MCF 10A (cell line): ENCODE measurements around the gene EXOC7. TPM values are rescaled to one million over a fixed set of nuclear protein-coding genes. Genes with fewer than 3 reads are reported as not detected.

ENCODE experiments used
- BruUV-seq: library from RNA; stranded (reverse); fragments of 400-500 nt; replicated peaks from 2 replicates; lab custom pipeline; 2021; lab: Mats Ljungman, UMichigan
- CTCF ChIA-PET: fragments of 300-600 bp; sonication (Branson Sonifier 250); formaldehyde crosslinking; extraction: SDS; loops from one replicate; lab custom pipeline; 2021; ENCODE audit warnings: antibody characterized with exemption, inconsistent platforms; lab: Yijun Ruan, JAX
- POLR2A ChIA-PET: fragments of 300-600, 350-650 bp; sonication (Branson Sonifier 250); formaldehyde crosslinking; extraction: SDS; loops from one replicate; lab custom pipeline; 2020; ENCODE audit warnings: antibody characterized with exemption, inconsistent platforms; lab: Yijun Ruan, JAX
- DNase-seq: peaks from one replicate; pipeline ENCODE4 v3.0.0-alpha.2; 2018; ENCODE audit not compliant: unreplicated experiment
- H3K27ac Mint-ChIP-seq: one replicate; pipeline ENCODE4 v1.8.0; 2022; ENCODE audit warnings: mild to moderate bottlenecking, low read depth, mixed read lengths; ENCODE audit not compliant: unreplicated experiment
- H3K27me3 Mint-ChIP-seq: one replicate; pipeline ENCODE4 v1.8.0; 2022; ENCODE audit warnings: mixed read lengths; ENCODE audit not compliant: insufficient read depth, unreplicated experiment
- H3K36me3 Mint-ChIP-seq: one replicate; pipeline ENCODE4 v1.8.0; 2022; ENCODE audit warnings: mild to moderate bottlenecking, moderate library complexity, mixed read lengths; ENCODE audit not compliant: insufficient read depth, unreplicated experiment
- H3K4me1 Mint-ChIP-seq: one replicate; pipeline ENCODE4 v1.8.0; 2022; ENCODE audit warnings: mixed read lengths; ENCODE audit not compliant: insufficient read depth, unreplicated experiment
- H3K4me3 Mint-ChIP-seq: one replicate; pipeline ENCODE4 v1.8.0; 2022; ENCODE audit warnings: mild to moderate bottlenecking, moderate library complexity, mixed read lengths; ENCODE audit not compliant: unreplicated experiment
- H3K9me3 Mint-ChIP-seq: one replicate; pipeline ENCODE4 v1.8.0; 2022; ENCODE audit warnings: mixed read lengths; ENCODE audit not compliant: unreplicated experiment
- intact Hi-C: fragments of 100-400 bp; cut with micrococcal nuclease; formaldehyde crosslinking; loops from 2 replicates; pipeline ENCODE4 v1.14.1; 2022
- total RNA-seq: library from RNA; stranded (reverse); gene quantifications from 2 replicates; pipeline ENCODE4 v1.2.3, GENCODE V29; 2022
- TF ChIP-seq, protein P1 (sequence below): fragments of 200-600 bp; IDR thresholded peaks from one replicate; pipeline ENCODE4 v1.8.0; 2022; ENCODE audit warnings: antibody characterized with exemption, mild to moderate bottlenecking; ENCODE audit not compliant: unreplicated experiment

EXOC7 gene
- total RNA-seq, 1 experiment from 2014 or later: 80.8 TPM

DNA sequence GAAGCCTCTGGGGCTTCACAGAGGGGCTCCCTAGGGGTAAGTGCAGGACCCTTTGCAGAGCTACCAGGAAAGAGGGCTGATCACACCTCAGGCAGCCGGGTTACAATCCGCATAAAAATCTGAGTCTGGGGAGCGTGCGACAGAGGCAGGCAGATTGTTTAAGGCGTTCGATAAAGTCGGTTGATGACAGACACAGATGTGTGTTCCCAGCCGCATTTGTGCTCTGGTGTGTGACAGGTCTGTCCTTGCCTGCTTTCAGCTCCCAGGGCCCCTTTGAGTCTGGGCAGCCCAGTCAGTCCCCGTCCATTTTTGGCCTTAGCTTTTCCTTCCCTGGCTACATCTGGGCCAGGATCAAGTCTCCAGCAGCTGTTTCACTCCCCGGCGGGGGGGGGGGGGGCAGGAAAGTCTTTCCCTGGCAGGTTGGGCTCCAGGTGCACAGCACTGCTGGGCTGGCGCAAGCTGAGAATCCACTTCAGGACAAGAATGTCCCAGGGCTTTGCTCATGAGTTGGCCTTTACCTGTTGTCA, 25.9 kb downstream of the EXOC7 start:
- ChIA-PET POLR2A (interaction anchor here (0.7 to 3.5 kb wide), 3 partner anchors 18 to 27 kb away, joined by 3 to 12 read pairs (median 3); no protein-coding TSS in a partner anchor), CTCF (no interaction called here)
- intact Hi-C loops: no loop called here
- no peak overlapping the region for H3K27ac Mint-ChIP-seq
- H3K36me3 Mint-ChIP-seq: peaks cover 6% of the 10 kb centered on the region
- no peak overlapping the region for H3K4me3 Mint-ChIP-seq
- peaks cover 54% of the 10 kb centered on the region for H3K27me3 Mint-ChIP-seq
- TF ChIP-seq, protein P1, sequence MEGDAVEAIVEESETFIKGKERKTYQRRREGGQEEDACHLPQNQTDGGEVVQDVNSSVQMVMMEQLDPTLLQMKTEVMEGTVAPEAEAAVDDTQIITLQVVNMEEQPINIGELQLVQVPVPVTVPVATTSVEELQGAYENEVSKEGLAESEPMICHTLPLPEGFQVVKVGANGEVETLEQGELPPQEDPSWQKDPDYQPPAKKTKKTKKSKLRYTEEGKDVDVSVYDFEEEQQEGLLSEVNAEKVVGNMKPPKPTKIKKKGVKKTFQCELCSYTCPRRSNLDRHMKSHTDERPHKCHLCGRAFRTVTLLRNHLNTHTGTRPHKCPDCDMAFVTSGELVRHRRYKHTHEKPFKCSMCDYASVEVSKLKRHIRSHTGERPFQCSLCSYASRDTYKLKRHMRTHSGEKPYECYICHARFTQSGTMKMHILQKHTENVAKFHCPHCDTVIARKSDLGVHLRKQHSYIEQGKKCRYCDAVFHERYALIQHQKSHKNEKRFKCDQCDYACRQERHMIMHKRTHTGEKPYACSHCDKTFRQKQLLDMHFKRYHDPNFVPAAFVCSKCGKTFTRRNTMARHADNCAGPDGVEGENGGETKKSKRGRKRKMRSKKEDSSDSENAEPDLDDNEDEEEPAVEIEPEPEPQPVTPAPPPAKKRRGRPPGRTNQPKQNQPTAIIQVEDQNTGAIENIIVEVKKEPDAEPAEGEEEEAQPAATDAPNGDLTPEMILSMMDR: no peak
- DNase-seq: no peak
- H3K4me1 Mint-ChIP-seq: peaks cover 4% of the 10 kb centered on the region
- BruUV-seq: no TSS peak
- H3K9me3 Mint-ChIP-seq: no peaks in the 10 kb centered on the region

DNA sequence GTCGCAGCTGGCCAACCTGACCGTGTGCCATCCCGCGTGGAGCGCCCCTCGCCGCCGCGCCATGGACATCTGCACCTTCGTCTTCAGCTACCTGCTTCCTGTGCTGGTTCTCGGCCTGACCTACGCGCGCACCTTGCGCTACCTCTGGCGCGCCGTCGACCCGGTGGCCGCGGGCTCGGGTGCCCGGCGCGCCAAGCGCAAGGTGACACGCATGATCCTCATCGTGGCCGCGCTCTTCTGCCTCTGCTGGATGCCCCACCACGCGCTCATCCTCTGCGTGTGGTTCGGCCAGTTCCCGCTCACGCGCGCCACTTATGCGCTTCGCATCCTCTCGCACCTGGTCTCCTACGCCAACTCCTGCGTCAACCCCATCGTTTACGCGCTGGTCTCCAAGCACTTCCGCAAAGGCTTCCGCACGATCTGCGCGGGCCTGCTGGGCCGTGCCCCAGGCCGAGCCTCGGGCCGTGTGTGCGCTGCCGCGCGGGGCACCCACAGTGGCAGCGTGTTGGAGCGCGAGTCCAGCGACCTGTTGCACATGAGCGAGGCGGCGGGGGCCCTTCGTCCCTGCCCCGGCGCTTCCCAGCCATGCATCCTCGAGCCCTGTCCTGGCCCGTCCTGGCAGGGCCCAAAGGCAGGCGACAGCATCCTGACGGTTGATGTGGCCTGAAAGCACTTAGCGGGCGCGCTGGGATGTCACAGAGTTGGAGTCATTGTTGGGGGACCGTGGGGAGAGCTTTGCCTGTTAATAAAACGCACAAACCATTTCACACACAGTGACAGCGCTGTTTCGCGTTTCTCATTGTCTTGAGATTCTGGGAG, 26.6 kb downstream of the EXOC7 start:
- H3K4me1 Mint-ChIP-seq: peaks cover 4% of the 10 kb centered on the region
- no TSS peak for BruUV-seq
- peaks cover 54% of the 10 kb centered on the region for H3K27me3 Mint-ChIP-seq
- POLR2A ChIA-PET: interaction anchor here (1.1 to 3.5 kb wide), 2 partner anchors 19 to 26 kb away, joined by 3 to 12 read pairs; no protein-coding TSS in a partner anchor
- no peak for DNase-seq
- H3K27ac Mint-ChIP-seq: no peak overlapping the region
- no peaks in the 10 kb centered on the region for H3K9me3 Mint-ChIP-seq
- H3K4me3 Mint-ChIP-seq: no peak overlapping the region
- peaks cover 6% of the 10 kb centered on the region for H3K36me3 Mint-ChIP-seq
- CTCF ChIA-PET: no interaction called here
- intact Hi-C loops: no loop called here
- TF ChIP-seq, protein P1: no peak

DNA sequence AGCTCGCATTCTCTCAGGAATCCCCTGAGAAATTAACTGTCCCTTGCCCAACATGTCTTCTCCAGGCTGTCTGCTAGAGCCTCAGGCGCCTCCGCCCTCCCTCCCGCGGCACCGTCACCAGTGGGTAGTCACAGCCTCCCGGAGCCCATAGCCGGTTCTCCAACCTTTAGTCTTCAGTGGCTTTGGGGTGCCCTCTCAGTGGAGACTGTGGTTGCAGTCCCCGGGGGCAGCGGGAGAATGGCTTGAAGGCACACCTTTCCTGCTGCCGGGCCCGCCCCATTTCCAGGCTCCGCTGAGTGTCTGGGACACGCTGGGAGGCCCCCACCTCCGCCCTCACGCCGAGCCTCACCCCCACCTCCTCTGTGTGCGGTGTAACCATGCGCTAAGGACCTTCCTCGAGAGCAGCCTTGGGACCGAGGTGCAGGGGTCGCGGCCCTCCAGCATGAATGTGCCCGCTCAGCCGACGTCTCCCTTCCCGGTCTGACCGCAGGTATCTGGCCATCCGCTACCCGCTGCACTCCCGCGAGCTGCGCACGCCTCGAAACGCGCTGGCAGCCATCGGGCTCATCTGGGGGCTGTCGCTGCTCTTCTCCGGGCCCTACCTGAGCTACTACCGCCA, 27.3 kb downstream of the EXOC7 start:
- TF ChIP-seq, protein P1: no peak
- DNase-seq: no peak
- Mint-ChIP-seq H3K4me1 (peaks cover 4% of the 10 kb centered on the region), H3K9me3 (no peaks in the 10 kb centered on the region), H3K27me3 (peaks cover 54% of the 10 kb centered on the region), H3K27ac (no peak overlapping the region), H3K36me3 (peaks cover 6% of the 10 kb centered on the region), H3K4me3 (no peak overlapping the region)
- CTCF ChIA-PET: interaction anchor here (0.6 kb wide), 1 partner anchor 481 kb away, joined by 4 read pairs; no protein-coding TSS in a partner anchor
- BruUV-seq: no TSS peak
- intact Hi-C loops: no loop called here
- POLR2A ChIA-PET: interaction anchor here (0.9 to 1.1 kb wide), 2 partner anchors 19 to 167 kb away, joined by 3 to 5 read pairs; no protein-coding TSS in a partner anchor
